ENCODE data around the gene KCNH5.

- TF ChIP-seq, protein P1, sequence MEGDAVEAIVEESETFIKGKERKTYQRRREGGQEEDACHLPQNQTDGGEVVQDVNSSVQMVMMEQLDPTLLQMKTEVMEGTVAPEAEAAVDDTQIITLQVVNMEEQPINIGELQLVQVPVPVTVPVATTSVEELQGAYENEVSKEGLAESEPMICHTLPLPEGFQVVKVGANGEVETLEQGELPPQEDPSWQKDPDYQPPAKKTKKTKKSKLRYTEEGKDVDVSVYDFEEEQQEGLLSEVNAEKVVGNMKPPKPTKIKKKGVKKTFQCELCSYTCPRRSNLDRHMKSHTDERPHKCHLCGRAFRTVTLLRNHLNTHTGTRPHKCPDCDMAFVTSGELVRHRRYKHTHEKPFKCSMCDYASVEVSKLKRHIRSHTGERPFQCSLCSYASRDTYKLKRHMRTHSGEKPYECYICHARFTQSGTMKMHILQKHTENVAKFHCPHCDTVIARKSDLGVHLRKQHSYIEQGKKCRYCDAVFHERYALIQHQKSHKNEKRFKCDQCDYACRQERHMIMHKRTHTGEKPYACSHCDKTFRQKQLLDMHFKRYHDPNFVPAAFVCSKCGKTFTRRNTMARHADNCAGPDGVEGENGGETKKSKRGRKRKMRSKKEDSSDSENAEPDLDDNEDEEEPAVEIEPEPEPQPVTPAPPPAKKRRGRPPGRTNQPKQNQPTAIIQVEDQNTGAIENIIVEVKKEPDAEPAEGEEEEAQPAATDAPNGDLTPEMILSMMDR (IDR thresholded peaks at IDR 0.05), result no peak
- TF ChIP-seq POLR2A (IDR thresholded peaks at IDR 0.05) (no peak), POLR2AphosphoS5 (IDR thresholded peaks at IDR 0.05) (no peak)
Measured at GRCh38 chr14:62673014-62673755, 372.1 kb downstream of the KCNH5 start.
